Right renal pelvis (tissue), 4 donors: Measurements from ENCODE around the gene GRIN2C. TPM values are rescaled to one million over a fixed set of nuclear protein-coding genes. Genes with fewer than 3 reads are reported as not detected.

Experiments
- DNase-seq, 4 donors: peaks; one replicate each; pipeline ENCODE4 v3.0.0-alpha.2; 2013; ENCODE audit warnings: low read depth in 4 of 4, low spot score in 3 of 4, missing footprints in 1 of 4
- polyA plus RNA-seq, 4 donors: library from polyadenylated mRNA; unstranded; fragments of 120-200 nt; gene quantifications; one replicate each; pipeline ENCODE4 v1.2.1, GENCODE V29; 2013; ENCODE audit not compliant: insufficient read length in 4 of 4

Gene GRIN2C
- polyA plus RNA-seq, 4 donors = 0.13 to 0.28 (median 0.22) TPM

- DNase-seq = no peak
Observed at GRCh38 chr17:74850310-74850709, 9.4 kb downstream of the GRIN2C start.

- DNase-seq = no peak
Observed at GRCh38 chr17:74848656-74849399, 10.9 kb downstream of the GRIN2C start.

DNA sequence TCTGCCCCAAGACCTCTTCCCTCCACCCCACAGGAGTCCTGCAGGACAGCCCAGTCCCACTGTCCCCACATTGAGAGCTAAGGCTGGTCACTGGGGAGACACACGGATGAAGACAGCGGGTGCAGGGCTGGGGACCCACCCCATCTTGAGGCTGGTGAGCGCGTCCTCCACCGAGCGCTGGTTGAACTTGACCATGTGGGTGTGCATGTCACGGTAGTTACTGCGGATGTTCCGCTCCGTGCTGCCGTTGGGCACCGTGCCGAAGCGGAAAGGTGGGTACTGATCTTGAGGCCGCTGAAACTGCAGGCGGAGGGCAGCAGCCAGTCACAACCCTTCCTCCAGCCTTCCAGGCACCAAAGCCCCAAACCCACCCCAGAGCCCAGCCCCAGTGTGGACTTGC, 13.1 kb downstream of the GRIN2C start:
- DNase-seq = no peak

GRCh38 chr17:74843352-74843627, 16.4 kb downstream of the GRIN2C start:
- DNase-seq = no peak

GRCh38 chr17:74842599-74843351, 16.9 kb downstream of the GRIN2C start:
- DNase-seq = peak in 2 of 4 donors; percentile 43 to 48

DNA sequence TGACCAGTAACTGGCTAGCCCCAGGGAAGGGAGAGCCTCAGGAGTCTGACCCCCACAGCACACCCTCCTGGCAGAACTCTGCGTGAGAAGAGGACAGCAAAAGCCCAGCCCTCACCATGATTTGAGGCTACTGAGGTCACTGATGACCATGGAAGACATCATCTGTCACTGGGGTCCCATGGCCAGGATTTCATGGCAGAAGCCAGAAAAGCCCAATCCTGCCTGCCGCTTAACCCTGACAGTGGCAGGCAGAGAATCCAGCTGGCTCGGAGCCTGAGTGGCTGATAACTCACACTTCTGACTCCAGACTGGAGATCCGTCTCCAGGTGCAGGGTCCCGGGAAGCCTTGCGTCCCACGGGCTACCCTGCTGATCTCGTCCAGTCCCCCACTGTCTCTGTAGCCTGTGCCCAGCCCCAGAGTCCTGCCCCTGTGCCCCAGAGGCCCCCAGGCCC, 17.5 kb downstream of the GRIN2C start:
- no peak for DNase-seq

DNA sequence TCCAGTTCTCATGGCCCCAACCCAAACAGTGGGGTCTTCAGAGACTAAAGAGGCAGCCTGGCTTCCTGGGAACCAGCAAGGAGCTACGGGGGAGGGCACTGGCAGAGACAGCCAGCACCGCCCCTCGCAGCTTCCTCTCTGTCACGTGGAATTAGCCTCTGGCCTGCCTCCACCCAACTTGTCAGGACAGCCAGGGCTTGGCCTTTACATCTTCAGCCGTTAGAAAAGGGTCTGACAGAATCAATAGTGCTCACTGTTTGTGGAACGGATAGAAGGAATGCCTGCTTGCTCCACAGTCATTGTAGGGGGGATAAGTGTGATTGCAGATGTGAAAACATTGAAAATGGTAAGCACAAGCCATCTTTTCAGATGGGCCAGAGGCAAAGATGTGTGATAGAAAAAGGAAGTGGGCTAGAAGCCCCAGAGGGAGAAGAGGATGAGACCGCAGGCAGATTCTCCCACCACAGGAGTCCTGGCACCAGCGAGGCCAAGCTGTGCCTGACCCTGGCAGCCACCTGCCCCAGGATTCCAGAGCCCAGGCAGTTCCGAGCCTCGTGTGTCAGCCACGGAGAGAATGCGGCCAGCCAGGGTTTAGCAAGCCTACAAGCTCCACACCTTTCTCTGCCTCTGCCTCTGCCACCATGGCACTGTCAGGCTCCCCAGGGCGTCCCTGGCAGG, 18.6 kb downstream of the GRIN2C start:
- no peak for DNase-seq

DNA sequence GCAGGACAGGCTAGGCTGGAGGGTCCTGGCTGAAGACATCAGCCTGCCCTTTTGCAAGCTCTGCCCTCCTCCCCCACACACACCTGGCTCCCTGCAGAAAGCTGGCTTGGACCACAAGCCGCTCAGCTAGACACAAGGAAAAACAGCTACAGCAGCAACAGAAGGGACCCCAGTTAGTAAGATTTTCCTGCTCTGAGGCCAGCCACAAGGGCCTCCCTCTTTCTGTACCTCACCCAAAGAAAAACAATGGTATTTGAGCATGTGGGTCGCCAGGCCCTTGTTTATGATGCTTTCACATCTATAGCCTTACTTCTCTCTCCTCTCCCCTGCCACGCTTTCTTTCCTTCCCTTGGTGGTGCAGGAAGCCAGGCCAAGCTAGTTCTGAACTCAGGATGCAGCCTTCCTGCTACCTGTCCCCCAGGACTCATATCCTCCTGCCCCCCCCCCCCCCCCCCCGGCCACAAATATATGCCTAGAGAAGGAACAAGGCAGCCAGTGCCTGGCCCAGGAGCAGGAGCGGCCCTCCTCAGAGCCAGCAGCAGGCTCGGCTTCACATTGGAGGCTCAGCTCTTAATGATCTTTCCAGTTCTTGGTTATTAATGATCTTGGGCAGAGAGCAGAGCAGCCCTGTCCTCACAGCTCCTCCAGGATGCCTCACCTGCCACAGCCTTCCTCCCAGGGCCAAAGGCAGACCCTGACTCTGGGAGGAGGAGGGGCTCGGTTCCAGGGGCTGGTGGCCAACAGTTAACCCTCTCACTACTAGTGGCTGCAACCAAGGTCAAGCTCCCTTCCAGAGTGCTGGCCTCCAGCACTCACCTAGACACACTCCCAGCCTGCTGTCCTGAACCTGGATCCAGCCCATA, 19.5 kb downstream of the GRIN2C start:
- DNase-seq = no peak

- DNase-seq = no peak
Observed at GRCh38 chr17:74838274-74838673, 21.4 kb downstream of the GRIN2C start.

DNA sequence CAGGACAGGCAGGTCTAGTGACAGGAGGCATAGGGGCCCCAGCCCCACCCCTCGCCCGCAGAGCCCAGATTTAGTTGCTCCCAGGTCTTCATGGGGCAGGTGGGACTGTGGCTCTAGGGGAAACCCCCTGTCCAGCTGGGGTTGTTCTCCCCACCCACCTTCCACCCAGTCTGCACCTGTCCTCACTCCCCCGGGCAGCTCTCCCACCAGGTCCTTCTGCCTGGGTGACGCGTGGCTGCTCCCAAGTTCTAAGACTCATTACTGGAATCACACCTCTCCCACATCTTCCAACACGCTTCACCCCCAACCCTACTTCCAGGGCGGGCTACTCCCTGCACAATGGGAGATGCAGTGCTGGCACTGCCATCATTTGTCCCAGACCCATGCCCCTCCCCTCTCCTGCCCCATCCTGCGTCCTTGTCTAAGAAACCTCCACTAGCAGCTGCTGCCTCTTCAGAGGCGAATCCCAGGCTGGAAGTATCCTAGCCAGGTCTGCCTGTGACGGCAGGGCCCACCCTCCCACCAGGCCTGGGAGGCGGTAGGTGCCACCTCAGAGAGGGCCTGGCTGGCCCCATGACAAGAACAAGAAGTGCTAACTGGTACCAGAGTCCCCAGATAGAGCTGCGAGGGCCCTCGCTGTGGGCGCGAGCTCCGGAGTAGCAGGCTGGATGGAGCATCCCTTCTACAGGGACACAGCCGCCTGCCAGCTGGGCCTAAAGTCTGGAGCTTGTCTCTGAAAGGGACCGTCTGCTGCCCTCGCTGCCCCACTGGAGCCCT, 22.8 kb downstream of the GRIN2C start:
- DNase-seq = no peak

DNA sequence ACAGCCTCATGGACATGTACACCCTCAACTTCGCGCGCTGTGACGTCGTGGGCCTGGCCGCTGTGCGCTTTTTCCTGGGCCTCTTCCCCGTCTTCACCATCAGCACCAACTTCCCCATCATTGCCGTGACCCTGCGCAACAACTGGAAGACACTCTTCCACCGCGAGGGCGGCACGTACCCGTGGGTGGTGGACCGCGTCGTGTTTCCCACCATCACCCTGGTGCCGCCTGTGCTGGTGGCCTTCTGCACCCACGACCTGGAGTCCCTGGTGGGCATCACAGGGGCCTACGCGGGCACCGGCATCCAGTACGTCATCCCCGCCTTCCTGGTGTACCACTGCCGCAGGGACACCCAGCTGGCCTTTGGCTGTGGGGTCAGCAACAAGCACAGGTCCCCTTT, 23.5 kb downstream of the GRIN2C start:
- no peak for DNase-seq

- no peak for DNase-seq
Observed at GRCh38 chr17:74833501-74834377, 25.9 kb downstream of the GRIN2C start.

DNA sequence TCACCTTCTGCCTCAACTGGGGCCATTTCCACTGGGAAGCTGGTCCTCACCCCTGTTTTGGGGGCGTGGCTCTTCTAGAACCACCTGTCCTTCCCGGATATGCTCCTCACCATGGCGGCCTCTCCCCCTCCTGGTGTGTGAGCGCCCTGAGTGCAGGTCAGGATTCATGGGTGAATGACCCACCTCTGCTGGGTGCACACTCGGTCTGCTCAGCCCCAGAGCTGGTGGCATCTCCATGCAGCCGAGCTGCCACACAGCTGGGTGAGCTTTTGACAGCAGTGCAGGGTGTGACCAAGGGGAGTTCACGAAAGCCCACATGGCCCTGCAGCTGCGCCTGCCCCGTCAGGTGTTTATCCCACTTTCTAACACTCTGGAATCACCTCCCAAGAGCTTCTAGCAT, 27.3 kb downstream of the GRIN2C start:
- DNase-seq = no peak

DNA sequence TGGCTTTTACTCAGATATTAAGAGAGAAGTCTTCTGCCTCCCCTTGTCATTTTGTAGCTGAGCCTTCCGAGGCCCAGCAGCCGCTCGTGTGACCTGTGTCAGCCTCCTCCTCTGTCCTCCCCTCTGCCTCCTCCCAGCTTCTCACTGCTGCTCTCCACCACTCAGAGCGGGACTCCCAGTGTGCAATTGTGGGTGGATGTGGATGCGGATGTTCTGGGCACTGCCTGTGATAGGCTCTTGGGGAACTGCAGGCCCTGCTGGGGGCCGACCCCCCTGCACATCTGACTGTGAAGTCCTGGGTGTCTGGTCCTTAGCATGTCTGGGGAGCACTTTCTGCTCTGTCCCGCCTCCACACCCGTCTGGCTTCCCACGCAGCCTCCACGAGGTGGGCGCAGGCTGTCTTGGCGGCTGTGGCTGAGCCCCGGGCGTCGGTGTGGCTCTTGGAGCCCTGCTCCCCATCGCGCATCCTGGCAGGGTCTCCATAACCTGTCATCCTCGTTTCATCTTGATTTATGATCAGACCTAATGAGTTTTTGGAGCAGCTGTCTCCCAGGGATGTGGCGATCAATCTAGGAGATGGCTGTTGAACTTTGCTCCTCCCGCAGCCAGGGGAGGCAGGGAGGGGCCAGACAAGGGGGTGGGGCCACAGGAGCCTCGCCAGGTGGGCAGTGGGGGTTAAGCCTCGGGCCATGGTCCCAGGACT, 28.1 kb downstream of the GRIN2C start:
- no peak for DNase-seq

DNA sequence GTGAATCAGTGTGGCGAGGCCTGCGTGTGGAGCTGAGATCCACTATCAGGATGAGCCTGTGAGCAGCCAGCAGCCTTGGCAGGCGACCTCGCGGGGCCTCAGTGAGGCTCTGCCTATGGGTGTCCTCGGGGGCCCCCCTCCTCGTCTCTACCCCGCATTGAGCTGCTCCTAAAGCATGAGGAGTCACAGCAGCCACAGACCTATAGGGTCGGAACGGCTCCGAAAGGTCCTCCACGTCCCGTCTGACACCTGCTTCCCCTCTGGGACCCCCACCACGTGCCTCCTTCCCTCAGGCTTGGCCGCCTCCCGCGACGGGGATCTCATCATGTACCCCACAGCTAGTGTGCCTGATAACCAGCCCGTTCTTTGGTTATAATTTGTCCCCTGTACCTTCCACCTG, 28.8 kb downstream of the GRIN2C start:
- no peak for DNase-seq

GRCh38 chr17:74827800-74828199, 31.9 kb downstream of the GRIN2C start:
- no peak for DNase-seq

DNA sequence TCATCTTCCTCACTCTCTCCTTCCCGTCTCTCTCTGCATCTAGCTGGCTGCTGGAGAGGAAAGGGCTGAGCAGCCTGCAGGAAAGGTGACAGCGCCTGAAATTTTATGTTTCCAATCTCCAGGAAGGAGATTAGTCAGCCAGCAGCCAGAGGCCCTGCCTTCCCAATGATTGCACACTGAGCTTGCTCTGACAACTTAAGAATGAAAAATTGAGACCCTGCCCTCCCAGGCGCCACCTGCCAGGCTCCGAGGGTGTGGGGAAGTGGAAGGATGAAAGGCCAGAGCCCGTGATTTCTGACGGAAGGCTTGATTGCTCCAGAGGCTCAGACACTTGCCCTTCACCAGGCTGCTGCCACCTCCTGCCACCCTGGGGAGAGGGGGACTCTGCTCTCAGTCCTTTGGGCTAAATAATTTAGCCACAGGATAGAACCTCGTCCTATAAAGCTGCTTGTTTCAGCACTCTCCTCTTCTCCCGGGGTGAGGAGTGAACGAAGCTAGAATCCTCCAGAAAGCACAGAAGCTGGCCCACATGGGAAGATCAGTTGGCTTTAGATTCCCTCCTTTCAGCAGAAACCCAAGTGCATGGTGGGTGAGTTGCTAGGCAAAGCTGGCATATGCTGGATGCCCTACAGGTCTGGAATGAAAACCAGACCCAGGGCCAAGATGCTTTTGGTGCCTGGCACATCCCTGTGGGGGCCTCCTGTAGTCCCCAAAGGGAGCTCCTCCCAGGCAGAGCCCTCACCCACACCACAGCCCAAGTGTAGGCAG, 33.5 kb downstream of the GRIN2C start:
- DNase-seq = no peak
